ENCODE data around the gene NT5DC4. TPM values are rescaled to one million over a fixed set of nuclear protein-coding genes. Genes with fewer than 3 reads are reported as not detected.

Gene NT5DC4
- total RNA-seq, 1 donor from 2014 or later: not detected

- no peak for DNase-seq (ENCODE audit: low read depth, low spot score)
- H3K4me3 Mint-ChIP-seq: no peak overlapping the region
- no peaks in the 10 kb centered on the region for H3K36me3 Mint-ChIP-seq (ENCODE audit: low read depth)
- H3K4me1 Mint-ChIP-seq: no peaks in the 10 kb centered on the region
- H3K9me3 Mint-ChIP-seq: no peaks in the 10 kb centered on the region
- TF ChIP-seq CTCF (conservative IDR thresholded peaks at IDR 0.05): peak; percentile 16
- H3K27ac Mint-ChIP-seq (ENCODE audit: unreplicated experiment): no peak overlapping the region
- H3K27me3 Mint-ChIP-seq (ENCODE audit: low read depth): no peaks in the 10 kb centered on the region
These were observed 4.0 kb downstream of the NT5DC4 start for GRCh38 chr2:112724591-112725525.

- Mint-ChIP-seq H3K9me3 (no peaks in the 10 kb centered on the region), H3K36me3 (ENCODE audit: low read depth) (no peaks in the 10 kb centered on the region), H3K27ac (ENCODE audit: unreplicated experiment) (no peak overlapping the region), H3K27me3 (ENCODE audit: low read depth) (no peaks in the 10 kb centered on the region), H3K4me3 (no peak overlapping the region), H3K4me1 (no peaks in the 10 kb centered on the region)
- no peak for DNase-seq (ENCODE audit: low read depth, low spot score)
- TF ChIP-seq CTCF (conservative IDR thresholded peaks at IDR 0.05): no peak
These were observed 5.0 kb downstream of the NT5DC4 start for GRCh38 chr2:112725545-112726457.

GRCh38 chr2:112726487-112727190 is 5.8 kb downstream of the NT5DC4 start:
- Mint-ChIP-seq H3K27ac (ENCODE audit: unreplicated experiment) (no peak overlapping the region), H3K27me3 (ENCODE audit: low read depth) (no peaks in the 10 kb centered on the region), H3K4me3 (no peak overlapping the region), H3K9me3 (no peaks in the 10 kb centered on the region), H3K4me1 (no peaks in the 10 kb centered on the region), H3K36me3 (ENCODE audit: low read depth) (no peaks in the 10 kb centered on the region)
- peak; percentile 83 for DNase-seq (ENCODE audit: low read depth, low spot score)
- TF ChIP-seq CTCF (conservative IDR thresholded peaks at IDR 0.05): peak; percentile 99

GRCh38 chr2:112727276-112728028 is 6.6 kb downstream of the NT5DC4 start:
- Mint-ChIP-seq H3K4me1 (no peaks in the 10 kb centered on the region), H3K4me3 (no peak overlapping the region), H3K36me3 (ENCODE audit: low read depth) (no peaks in the 10 kb centered on the region), H3K9me3 (no peaks in the 10 kb centered on the region), H3K27me3 (ENCODE audit: low read depth) (no peaks in the 10 kb centered on the region), H3K27ac (ENCODE audit: unreplicated experiment) (no peak overlapping the region)
- DNase-seq (ENCODE audit: low read depth, low spot score): no peak
- TF ChIP-seq CTCF (conservative IDR thresholded peaks at IDR 0.05): no peak
